Activated CD4-positive, alpha-beta T cell treated with anti-CD3 and anti-CD28 coated beads for 36 hours (primary cell): ENCODE measurements around the gene CREB5. TPM values are rescaled to one million over a fixed set of nuclear protein-coding genes. Genes with fewer than 3 reads are reported as not detected.
"Not testable (repeated sequence)": the region's sequence is repeated elsewhere in the genome, so short reads cannot be mapped to it uniquely, and the experiment has no call there.

ENCODE experiments used
- ATAC-seq: fragments of 200-7000 bp; cut with Tn5 transposase; one replicate; pipeline ENCODE4 v1.10.0; 2021; ENCODE audit warnings: mild to moderate bottlenecking, moderate library complexity
- CTCF ChIA-PET: fragments of 350-600 bp; sonication (Branson Sonifier 250); formaldehyde crosslinking; loops from one replicate; lab custom pipeline; 2021; ENCODE audit warnings: antibody characterized with exemption; lab: Charles Lee
- POLR2A ChIA-PET: fragments of 350-600 bp; sonication (Branson Sonifier 250); formaldehyde crosslinking; loops from one replicate; lab custom pipeline; 2021; ENCODE audit warnings: antibody characterized with exemption, inconsistent platforms; lab: Charles Lee
- DNase-seq: peaks from one replicate; pipeline ENCODE4 v3.0.0-alpha.2; 2020
- H3K27ac Mint-ChIP-seq: one replicate; pipeline ENCODE4 v1.8.0; 2021; ENCODE audit warnings: mixed read lengths
- H3K27me3 Mint-ChIP-seq: one replicate; pipeline ENCODE4 v1.8.0; 2021; ENCODE audit warnings: mixed read lengths
- H3K36me3 Mint-ChIP-seq: one replicate; pipeline ENCODE4 v1.8.0; 2021; ENCODE audit warnings: low read depth, mixed read lengths
- H3K4me1 Mint-ChIP-seq: one replicate; pipeline ENCODE4 v1.8.0; 2021; ENCODE audit warnings: mixed read lengths
- H3K4me3 Mint-ChIP-seq: one replicate; pipeline ENCODE4 v1.8.0; 2021; ENCODE audit warnings: mild to moderate bottlenecking, moderate library complexity, mixed read lengths
- H3K9me3 Mint-ChIP-seq: one replicate; pipeline ENCODE4 v1.8.0; 2021; ENCODE audit warnings: low read depth, mixed read lengths
- intact Hi-C, 2 experiments: fragments of 100-400 bp; cut with DNase I in 1 of 2; cut with micrococcal nuclease in 1 of 2; formaldehyde crosslinking; loops; one replicate each; pipeline versions ENCODE4 v1.14.2 to v1.15.1; 2022 to 2024; cut with DNase I, micrococcal nuclease
- total RNA-seq, 2 experiments: library from RNA; stranded (reverse); gene quantifications; one replicate each; pipeline ENCODE4 v1.2.3, GENCODE V29; 2021

The CREB5 gene
- total RNA-seq, 2 experiments from 2014 or later: 0.50 to 0.61 TPM

DNA sequence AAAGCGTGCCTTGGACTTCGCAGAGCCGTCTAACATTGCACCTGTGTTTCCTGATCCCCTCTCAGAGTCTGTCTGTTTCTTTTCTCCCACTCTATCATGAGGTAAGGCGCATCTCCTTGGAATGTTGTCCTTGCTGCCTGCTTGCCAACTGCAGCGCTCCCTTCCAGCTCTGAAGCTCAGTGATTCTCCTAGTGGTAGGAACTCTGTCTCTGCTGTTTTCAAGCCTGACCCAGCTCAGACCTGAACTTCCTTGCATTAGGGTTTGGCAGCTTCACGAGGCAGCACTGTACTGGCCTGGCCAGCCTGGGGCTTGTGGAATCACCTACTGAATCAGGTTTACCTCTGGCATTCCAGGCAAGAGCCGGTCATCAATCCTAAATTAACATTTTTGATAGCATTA, 123.9 kb downstream of the CREB5 start:
- no peak for DNase-seq
- Mint-ChIP-seq H3K4me1 (no peaks in the 10 kb centered on the region), H3K9me3 (no peaks in the 10 kb centered on the region), H3K4me3 (no peak overlapping the region), H3K36me3 (no peaks in the 10 kb centered on the region), H3K27me3 (peaks cover 15% of the 10 kb centered on the region), H3K27ac (no peak overlapping the region)
- intact Hi-C loops: no loop called here
- CTCF ChIA-PET: interaction anchor here (0.6 kb wide), 1 partner anchor 1615 kb away, joined by 3 read pairs; no protein-coding TSS in a partner anchor
- no peak for ATAC-seq
- POLR2A ChIA-PET: no interaction called here

DNA sequence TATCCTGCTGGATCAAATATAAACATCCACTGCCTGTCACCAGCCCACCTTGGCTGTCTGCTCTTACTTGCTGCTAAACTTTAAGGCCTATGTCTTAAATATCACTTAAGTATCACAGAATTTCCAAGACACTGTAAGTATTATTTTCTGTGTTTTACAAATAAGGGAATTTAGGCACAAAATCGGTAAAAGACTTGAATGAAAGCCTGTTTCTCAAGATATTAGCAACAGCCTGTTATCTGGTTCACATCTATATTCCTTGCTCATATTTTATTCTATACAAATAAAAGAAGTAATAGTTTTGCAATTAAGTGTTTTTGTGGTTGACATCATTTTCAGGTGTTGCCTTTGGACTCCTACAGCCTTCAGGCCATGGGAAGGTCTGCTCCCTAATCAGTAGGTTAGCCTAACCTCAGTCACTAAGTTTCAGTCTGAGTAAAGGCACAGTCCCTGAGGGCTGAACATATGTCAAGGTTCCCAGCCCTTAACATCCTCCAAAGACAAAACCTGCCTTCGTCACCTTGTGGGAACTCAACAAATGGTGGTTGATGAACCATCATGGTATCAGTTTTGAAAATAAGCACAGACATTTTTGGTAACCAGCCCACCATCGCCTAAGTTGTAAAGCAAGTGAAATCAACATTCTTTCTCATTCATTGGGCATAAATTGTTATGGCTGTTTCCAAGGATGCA, 127.1 kb downstream of the CREB5 start:
- intact Hi-C loops: no loop called here
- no peak overlapping the region for H3K4me3 Mint-ChIP-seq
- H3K27me3 Mint-ChIP-seq: peaks cover 16% of the 10 kb centered on the region
- no peaks in the 10 kb centered on the region for H3K36me3 Mint-ChIP-seq
- ChIA-PET POLR2A (no interaction called here), CTCF (no interaction called here)
- H3K9me3 Mint-ChIP-seq: no peaks in the 10 kb centered on the region
- DNase-seq (no peak), ATAC-seq (no peak)
- no peaks in the 10 kb centered on the region for H3K4me1 Mint-ChIP-seq
- H3K27ac Mint-ChIP-seq: no peak overlapping the region

DNA sequence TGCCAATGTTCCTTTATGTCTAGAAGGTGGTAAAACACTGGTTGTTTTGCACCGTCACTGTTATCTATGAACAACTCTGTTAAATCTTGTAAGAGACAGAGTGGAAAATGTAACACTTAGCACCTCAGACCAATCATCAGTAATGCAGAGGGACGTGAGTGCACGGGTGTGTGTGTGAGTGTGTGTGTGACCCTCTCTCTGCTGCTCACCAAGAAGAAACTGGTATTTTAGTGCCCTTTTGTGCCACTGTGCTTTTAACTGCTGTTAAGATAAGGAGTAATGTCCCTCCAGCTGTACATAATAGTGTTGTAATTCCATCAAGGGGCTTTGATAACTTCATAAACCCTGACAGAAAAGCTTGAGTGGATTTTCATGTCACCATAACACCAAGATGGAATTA, 130.1 kb downstream of the CREB5 start:
- DNase-seq: no peak
- ChIA-PET POLR2A (no interaction called here), CTCF (no interaction called here)
- H3K9me3 Mint-ChIP-seq: no peaks in the 10 kb centered on the region
- H3K27me3 Mint-ChIP-seq: peaks cover 17% of the 10 kb centered on the region
- intact Hi-C loops: no loop called here
- H3K27ac Mint-ChIP-seq: no peak overlapping the region
- no peak overlapping the region for H3K4me3 Mint-ChIP-seq
- no peaks in the 10 kb centered on the region for H3K36me3 Mint-ChIP-seq
- no peaks in the 10 kb centered on the region for H3K4me1 Mint-ChIP-seq
- no peak for ATAC-seq

DNA sequence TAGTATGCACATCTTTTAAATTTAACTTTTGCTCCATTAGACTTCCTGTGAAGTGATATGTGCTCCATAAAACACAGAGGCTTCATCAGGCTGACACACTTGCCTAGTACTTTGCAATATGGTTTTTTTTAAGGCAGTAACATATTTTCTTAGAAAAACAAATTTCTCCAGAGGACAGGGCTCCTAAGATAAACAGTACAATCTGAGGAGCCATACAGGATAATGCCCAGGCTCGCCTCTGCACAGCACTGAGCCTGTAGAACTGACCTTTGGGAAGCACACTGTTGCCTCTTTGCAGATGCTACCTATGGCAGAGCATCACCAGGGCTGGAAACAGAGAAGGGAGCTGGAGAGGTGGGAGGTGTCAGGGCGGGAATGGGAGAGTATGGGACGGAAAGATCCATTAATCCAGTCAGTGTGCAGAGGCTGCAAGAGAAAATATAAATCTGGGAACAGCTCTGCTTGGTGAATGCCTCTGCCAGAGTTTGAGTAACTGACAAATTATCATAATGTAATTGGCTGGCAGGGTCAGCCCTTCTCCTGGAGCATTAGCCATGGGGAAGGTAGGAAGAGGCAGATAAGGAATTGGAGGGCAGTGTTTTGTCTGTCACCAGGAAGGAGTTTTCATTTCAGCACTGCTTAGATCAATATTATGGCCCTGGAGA, 132.3 kb downstream of the CREB5 start:
- POLR2A ChIA-PET: no interaction called here
- no peak overlapping the region for H3K27ac Mint-ChIP-seq
- ATAC-seq: no peak

DNA sequence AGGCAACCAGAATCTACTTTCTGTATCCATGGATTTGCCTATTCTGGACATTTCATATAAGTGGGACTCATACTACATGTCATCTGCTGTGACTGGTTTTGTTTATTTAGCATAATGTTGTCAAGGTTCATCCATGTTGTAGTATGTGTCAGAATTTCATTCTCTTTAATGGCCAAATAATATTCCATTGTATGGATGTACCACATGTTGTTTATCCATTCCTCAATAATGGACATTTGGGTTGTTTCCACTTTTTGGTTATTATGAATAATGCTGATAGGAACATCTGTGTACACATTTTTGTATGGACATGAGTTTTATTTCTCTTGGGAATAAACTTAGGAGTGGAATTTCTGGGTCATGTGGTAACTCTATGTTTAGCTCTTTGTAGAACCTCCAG, 133.7 kb downstream of the CREB5 start:
- H3K27me3 Mint-ChIP-seq: peaks cover 16% of the 10 kb centered on the region
- intact Hi-C loops: no loop called here
- peaks cover 3% of the 10 kb centered on the region for H3K9me3 Mint-ChIP-seq
- no peak overlapping the region for H3K4me3 Mint-ChIP-seq
- no peaks in the 10 kb centered on the region for H3K4me1 Mint-ChIP-seq
- ChIA-PET CTCF (no interaction called here), POLR2A (no interaction called here)
- H3K27ac Mint-ChIP-seq: no peak overlapping the region
- ATAC-seq (no peak), DNase-seq (no peak)
- no peaks in the 10 kb centered on the region for H3K36me3 Mint-ChIP-seq

More for the DNA sequence above, 132.3 kb downstream of the CREB5 start:
- H3K9me3 Mint-ChIP-seq: peaks cover 3% of the 10 kb centered on the region
- H3K36me3 Mint-ChIP-seq: no peaks in the 10 kb centered on the region
- H3K4me3 Mint-ChIP-seq: no peak overlapping the region
- DNase-seq: no peak
- no peaks in the 10 kb centered on the region for H3K4me1 Mint-ChIP-seq
- intact Hi-C loops: no loop called here
- CTCF ChIA-PET: no interaction called here
- H3K27me3 Mint-ChIP-seq: peaks cover 15% of the 10 kb centered on the region

DNA sequence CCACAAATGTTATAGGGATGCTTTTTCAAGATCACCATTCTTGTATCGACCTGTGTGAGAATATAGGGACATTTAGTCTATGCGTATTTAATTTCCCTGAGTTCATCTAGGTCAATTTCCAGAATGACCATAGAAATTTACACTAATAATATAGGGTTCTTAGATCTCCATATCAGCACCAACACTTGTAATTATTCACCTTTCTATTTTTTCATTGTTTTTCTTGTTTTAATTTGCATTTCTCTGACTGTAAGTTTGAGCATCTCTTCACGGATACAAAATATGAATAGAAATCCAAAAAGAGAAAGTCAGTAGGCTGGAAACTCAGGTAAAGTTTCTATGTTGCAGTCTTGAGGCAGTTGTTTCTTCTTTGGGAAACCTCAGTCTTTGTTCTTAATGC, 134.8 kb downstream of the CREB5 start:
- H3K36me3 Mint-ChIP-seq: no peaks in the 10 kb centered on the region
- ChIA-PET CTCF (no interaction called here), POLR2A (no interaction called here)
- H3K9me3 Mint-ChIP-seq: peaks cover 3% of the 10 kb centered on the region
- intact Hi-C loops: no loop called here
- ATAC-seq (no peak), DNase-seq (no peak)
- no peaks in the 10 kb centered on the region for H3K4me1 Mint-ChIP-seq
- H3K4me3 Mint-ChIP-seq: no peak overlapping the region
- no peak overlapping the region for H3K27ac Mint-ChIP-seq
- peaks cover 20% of the 10 kb centered on the region for H3K27me3 Mint-ChIP-seq

DNA sequence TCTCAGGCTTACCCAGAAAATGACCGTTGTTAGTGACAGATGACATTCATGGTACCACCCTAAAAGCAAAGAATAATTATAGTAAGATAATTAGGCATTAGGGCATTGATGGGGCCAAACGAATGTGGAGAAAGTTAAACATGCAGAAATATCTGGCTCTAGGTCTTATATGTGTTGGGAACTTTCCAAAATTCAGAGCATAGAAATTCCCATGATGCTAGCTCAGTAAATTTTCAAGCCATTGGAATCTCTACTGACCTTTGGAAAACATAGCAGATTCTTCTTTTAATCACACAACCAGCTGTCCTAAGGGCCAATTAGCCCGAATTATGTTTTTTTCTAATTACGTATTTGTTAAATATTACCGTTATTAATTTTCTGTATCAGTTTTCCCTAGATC, 136.1 kb downstream of the CREB5 start:
- ChIA-PET CTCF (no interaction called here), POLR2A (no interaction called here)
- DNase-seq (no peak), ATAC-seq (no peak)
- Mint-ChIP-seq H3K9me3 (peaks cover 3% of the 10 kb centered on the region), H3K27me3 (peaks cover 19% of the 10 kb centered on the region), H3K4me1 (no peaks in the 10 kb centered on the region), H3K4me3 (no peak overlapping the region), H3K36me3 (no peaks in the 10 kb centered on the region), H3K27ac (no peak overlapping the region)
- intact Hi-C loops: no loop called here

DNA sequence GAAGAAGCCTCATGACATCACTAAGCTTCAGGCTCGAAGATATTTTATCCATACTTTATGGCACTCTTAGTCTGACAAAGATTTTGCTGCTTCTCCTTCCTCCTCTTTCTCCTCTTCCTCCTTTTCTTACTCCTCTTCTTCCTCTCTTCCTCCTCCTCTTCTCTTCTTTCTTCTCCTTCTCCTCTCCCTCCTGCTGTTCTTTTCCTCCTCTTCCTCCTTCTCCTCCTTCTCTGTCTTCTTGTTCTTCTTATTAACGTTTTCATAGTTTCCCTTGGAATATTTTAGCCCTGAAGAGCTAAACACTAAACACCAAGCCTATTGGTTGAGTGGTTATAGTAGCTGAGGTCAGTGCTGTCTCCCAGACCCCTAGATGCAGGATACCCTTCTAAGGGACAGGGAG, 137.7 kb downstream of the CREB5 start:
- DNase-seq (no peak), ATAC-seq (no peak)
- ChIA-PET CTCF (no interaction called here), POLR2A (no interaction called here)
- H3K36me3 Mint-ChIP-seq: no peaks in the 10 kb centered on the region
- no peak overlapping the region for H3K4me3 Mint-ChIP-seq
- H3K4me1 Mint-ChIP-seq: no peaks in the 10 kb centered on the region
- intact Hi-C loops: no loop called here
- H3K27ac Mint-ChIP-seq: no peak overlapping the region
- H3K9me3 Mint-ChIP-seq: peaks cover 3% of the 10 kb centered on the region
- peaks cover 20% of the 10 kb centered on the region for H3K27me3 Mint-ChIP-seq

DNA sequence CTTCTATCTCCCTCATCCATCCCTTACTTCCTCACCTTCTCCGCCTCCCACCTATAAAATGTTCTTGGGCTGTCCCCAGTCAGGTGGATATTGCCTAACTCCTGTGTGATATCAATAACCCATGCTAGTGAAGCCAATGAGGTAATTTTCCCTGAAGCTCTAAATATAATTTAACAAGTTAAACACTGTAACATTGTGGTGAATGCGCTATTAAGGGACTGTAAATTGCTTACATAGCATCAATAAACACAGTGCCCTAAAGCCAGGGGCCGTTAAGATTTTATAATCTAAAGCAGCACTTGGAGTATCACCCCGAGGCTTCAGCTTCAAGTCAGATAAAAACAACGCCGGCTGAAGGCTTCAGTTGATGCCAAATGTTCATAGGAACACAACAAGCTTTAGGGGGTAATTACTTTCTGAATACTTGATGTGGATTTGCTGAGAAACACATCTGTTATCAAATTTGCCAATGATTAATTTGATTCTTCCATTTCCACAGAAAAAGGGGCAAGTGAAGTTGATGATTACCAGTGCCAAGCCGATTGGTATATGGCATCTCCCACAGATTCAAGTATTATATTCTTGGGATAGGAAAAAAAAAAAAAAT, 138.4 kb downstream of the CREB5 start:
- intact Hi-C loops: no loop called here
- peaks cover 20% of the 10 kb centered on the region for H3K27me3 Mint-ChIP-seq
- no peak overlapping the region for H3K27ac Mint-ChIP-seq
- H3K4me1 Mint-ChIP-seq: no peaks in the 10 kb centered on the region
- ChIA-PET CTCF (interaction anchor here (1.2 kb wide), 1 partner anchor 278 kb away, joined by 3 read pairs; no protein-coding TSS in a partner anchor), POLR2A (no interaction called here)
- DNase-seq (no peak), ATAC-seq (no peak)
- H3K36me3 Mint-ChIP-seq: no peaks in the 10 kb centered on the region
- peaks cover 3% of the 10 kb centered on the region for H3K9me3 Mint-ChIP-seq
- no peak overlapping the region for H3K4me3 Mint-ChIP-seq

DNA sequence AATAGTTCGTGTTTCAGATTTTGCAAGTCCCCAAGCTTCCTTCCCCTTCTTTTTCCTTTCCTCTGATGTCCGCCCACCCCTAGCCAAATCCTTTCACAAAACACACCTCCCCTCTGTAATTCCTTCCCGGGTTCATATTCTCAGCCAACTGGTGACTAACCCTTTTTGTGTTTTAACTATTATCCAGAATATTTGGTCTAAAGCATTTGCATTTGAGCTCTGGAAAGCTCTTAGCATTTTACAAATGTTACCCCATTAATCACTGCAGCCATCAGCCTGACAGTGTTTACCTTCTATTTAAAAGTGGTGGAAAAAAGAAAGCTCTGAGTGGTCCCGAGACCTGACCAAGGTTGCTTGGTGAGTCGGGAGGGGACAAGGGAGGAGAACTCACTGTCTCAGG, 139.0 kb downstream of the CREB5 start:
- ChIA-PET POLR2A (no interaction called here), CTCF (interaction anchor here (1.2 kb wide), 1 partner anchor 277 kb away, joined by 3 read pairs; no protein-coding TSS in a partner anchor)
- no peak for DNase-seq
- Mint-ChIP-seq H3K27ac (no peak overlapping the region), H3K36me3 (no peaks in the 10 kb centered on the region), H3K9me3 (peaks cover 3% of the 10 kb centered on the region), H3K27me3 (peaks cover 20% of the 10 kb centered on the region), H3K4me1 (no peaks in the 10 kb centered on the region), H3K4me3 (no peak overlapping the region)
- intact Hi-C loops: no loop called here
- ATAC-seq: no peak

DNA sequence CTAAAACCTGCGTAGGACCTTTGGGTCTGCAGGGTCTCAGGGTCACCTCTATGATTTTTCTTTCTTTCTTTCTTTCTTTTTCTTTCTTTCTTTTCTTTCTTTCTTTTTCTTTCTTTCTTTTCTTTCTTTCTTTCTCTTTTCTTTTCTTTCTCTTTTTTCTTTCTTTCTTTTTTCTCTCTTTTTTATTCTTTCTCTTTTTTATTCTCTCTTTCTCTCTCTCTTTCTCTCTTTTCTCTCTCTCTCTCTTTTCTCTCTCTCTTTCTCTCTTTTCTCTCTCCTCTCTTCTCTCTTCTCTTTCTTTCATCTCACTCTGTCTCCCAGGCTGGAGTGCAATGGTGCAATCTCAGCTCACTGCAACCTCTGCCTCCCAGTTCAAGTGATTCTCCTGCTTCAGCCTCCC, 139.4 kb downstream of the CREB5 start:
- POLR2A ChIA-PET, ATAC-seq, H3K9me3 Mint-ChIP-seq, H3K36me3 Mint-ChIP-seq, H3K4me1 Mint-ChIP-seq, H3K27ac Mint-ChIP-seq, intact Hi-C loops, CTCF ChIA-PET, DNase-seq, H3K4me3 Mint-ChIP-seq: not testable (repeated sequence)
- peaks cover 20% of the 10 kb centered on the region for H3K27me3 Mint-ChIP-seq
